ENCODE results near the gene PAH.

- no peak for TF ChIP-seq POLR2A (IDR thresholded peaks at IDR 0.05; ENCODE audit: low read depth, low read length)
- no peak for TF ChIP-seq CTCF (IDR thresholded peaks at IDR 0.05; ENCODE audit: extremely low read depth in 1 of 2, insufficient read depth in 1 of 2, low read depth in 1 of 2, low read length in 2 of 2)
- no peak for TF ChIP-seq EZH2 (IDR thresholded peaks at IDR 0.05; ENCODE audit: borderline replicate concordance, low read depth, low read length, severe bottlenecking)
- no peak for TF ChIP-seq MAX (IDR thresholded peaks at IDR 0.05; ENCODE audit: insufficient read depth, insufficient read length)
These were observed 15.0 kb downstream of the PAH start for GRCh38 chr12:102902093-102902492.

Measured in endothelial cell of umbilical vein (primary cell).